HPDE6-E6E7 (cell line): ENCODE measurements around the gene VPS4A.
"Not testable (repeated sequence)": the region's sequence is repeated elsewhere in the genome, so short reads cannot be mapped to it uniquely, and the experiment has no call there.

Experiments
- DNase-seq: peaks from one replicate; pipeline ENCODE4 v3.0.0; 2011; ENCODE audit warnings: missing footprints; ENCODE audit errors: extremely low spot score

VPS4A gene

DNA sequence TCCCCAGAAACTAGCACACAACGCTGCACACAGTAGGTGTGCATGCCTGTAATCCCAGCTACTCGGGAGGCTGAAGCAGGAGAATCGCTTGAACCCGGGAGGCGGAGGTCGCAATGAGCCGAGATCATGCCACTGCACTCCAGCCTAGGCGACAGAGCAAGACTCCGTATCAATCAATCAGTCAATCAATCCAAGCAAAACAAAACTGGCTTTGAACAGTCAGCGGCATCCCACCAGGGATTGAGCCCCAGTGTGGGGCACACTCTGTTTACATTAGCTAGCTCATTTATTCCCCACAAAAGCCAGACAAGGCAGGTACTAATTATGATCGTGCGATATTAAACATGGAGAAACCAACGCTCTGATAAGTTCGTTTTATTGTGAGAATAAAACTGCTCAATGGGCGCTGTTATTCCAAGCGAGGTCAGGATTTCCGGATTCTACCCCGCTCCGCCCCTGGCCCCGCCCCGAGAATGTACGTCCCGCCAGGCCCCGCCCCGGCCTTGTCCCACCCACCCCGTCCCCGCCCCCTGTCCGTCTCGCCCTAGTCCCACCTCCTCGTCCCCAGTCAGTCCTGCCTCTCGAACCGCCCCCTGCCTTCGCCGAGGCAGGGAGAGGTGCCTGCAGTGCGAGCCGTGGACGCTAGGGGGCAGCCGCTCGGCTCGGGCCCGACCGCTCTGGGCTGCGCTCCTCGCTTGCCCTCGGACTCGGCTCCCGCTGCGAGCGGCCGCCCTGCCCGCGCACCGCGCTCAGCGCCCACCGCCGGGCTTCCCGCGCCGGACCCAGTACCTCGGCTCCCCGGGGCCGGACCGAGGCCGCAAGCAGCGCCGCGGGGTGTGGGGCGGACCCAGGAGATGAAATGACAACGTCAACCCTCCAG lies at the start of gene VPS4A:
Gene VPS4A, plus strand, starts transcription at position 698 of the 880 bp plus-strand sequence. Its CDS starts 162 bp downstream, at position 860.
- DNase-seq = peak; percentile 98

GRCh38 chr16:69266334-69267063 lies 44.7 kb upstream of the VPS4A start:
- DNase-seq = no peak

GRCh38 chr16:69267633-69268032 lies 43.5 kb upstream of the VPS4A start:
- DNase-seq = no peak

DNA sequence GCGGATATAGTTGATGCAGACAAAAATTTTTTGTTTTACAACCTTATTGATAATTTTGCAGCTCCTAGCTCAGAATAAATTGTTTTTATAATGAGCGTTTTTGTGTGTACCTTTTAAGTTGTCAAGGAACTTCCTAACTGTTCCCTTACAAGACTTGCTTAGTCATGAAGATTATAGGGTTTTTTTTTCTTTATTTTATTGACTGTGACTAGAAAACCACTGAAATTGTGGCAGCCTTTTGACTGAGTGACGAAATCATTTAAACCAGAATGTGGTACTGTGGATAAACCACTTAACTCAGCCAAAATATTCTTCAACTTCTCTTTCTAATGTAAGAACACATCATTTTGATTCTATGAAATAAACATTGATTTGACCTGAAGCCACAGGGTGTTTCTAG lies 40.8 kb upstream of the VPS4A start:
- DNase-seq = no peak

DNA sequence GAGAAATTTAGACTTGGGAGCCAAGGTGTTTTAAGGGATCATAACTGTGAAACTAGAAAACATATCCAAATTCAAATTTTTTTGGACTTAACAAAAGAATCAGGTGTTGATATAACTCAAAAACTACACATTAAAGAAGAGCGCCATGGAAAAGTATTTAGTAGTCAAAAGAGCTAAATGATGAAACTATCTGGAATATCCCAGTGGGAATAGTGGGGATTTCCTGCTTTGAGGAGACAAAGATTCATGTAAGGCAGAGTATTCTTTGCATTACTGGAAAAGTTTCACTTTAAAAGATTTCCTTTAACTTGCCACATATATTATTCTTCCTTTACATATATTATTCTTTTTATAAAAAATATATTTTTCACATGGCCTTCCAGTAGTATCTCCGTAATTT lies 40.3 kb upstream of the VPS4A start:
- no peak for DNase-seq

DNA sequence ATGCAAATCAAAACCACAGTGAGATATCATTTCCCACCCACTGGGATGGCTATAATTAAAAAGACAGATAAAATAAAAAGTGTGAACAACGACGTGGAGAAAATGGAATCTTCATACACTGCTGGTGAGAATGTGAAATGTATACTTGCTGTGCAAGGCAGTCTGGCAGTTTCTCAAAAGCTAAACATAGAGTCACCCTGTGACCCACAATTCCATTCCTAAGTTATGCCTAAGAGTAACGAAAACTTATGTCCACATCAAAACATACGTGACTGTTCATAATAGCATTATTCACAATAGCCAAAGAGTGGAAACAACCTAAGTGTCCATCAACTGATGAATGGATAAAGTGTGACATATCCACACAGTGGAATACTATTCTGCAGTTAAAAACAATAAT lies 38.1 kb upstream of the VPS4A start:
- DNase-seq = no peak

GRCh38 chr16:69274699-69275235 lies 36.4 kb upstream of the VPS4A start:
- no peak for DNase-seq

DNA sequence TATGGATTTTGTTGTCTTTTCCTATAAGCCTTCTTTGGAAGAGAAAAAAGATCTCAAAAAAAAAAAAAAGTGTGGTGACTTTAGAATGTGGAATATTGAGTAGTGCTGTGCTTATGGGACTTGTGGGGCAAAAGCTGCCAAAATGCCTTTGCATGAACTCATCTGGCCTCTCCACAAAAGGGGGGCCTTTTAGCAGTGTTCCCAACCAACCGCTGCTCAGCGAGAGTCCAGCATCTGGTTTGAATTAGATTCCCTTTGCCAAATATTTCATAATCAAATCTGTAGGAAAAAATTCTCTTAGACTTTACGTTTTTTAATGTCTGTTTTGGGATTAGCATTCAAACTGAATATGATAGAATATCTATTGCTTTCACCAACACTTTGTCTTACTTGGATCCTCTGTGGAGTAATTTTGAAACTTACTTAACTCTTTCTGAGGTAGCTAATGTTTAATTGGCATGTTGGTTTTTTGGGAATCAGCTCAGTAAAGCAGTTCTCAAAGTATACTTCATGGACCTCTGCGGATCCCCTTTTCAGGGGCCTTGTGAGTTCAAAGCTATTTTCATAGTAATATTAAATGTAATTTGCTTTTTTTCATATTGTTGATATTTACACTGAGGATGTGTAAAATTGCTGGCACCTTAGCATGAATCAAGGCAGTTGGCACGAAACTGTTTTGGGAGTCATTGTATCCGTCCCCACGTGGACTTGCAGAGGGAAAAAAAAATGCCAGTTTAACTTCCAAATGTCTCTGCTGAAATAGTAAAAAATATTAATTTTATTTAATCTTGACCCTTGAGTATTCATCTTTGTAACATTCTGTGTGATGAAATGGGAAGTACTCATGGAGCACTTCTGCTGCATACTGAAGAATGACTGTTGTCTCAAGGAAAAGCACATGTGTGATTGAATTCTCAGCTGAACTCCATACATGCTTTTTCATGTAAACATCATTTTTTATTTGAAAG lies 34.7 kb upstream of the VPS4A start:
- DNase-seq = no peak

- no peak for DNase-seq
Observed at GRCh38 chr16:69277413-69277812, 33.7 kb upstream of the VPS4A start.

GRCh38 chr16:69283851-69284250 lies 27.3 kb upstream of the VPS4A start:
- DNase-seq = no peak

DNA sequence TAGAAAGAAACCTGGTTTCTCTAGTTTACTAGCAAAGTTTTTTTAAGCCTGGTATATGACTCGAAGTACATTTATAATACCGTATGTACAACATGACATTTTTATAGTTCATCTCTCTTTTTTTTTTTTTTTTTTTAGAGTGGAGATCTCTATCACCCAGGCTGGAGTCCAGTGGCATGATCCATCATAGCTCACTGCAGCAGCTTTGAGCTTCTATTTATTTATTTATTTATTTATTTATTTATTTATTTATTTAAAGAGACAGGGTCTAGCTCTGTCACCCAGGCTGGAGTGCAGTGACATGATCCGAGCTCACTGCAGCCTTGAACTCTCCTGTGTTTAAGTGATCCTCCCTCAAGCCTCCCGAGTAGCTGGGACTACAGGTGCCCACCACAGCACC lies 25.9 kb upstream of the VPS4A start:
- DNase-seq = no peak

GRCh38 chr16:69286941-69287713 lies 24.0 kb upstream of the VPS4A start:
- no peak for DNase-seq

- DNase-seq = not testable (repeated sequence)
Observed at GRCh38 chr16:69291657-69292056, 19.5 kb upstream of the VPS4A start.

DNA sequence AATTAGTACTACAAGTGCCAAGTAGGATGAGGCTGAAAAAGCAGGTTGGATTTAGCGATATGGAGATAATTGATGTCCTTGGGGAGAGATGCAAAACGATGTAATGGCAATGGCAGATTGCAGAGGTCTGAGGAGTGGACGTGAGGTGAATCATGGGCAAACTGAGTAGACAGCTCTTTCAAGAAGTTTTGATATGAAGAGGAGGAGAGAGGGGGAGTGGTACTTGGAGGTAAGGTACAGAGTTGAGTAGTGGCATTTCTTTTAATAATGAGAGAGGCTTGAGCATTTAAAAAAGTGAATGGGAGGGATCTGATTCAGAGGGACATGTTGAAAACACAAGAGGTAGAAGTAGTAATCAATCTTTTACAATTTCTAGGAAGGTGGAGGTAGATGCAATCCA lies 17.7 kb upstream of the VPS4A start:
- no peak for DNase-seq

DNA sequence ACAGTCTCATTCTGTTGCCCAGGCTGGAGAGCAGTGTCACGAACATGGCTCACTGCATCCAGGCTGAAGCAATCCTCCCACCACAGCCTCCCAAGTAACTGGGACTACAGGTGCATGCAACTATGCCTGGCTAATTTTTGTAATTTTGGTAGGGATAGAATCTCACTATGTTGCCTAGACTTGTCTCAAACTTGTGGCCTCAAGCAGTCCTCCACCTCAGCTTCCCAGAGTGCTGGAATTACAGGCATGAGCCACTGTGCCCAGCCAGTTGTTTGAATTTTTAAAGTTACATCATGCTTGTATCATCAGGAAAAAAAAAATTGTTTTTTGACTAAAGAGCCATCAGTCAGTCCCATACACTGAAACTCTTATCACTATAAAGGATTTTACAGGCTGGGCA lies 17.1 kb upstream of the VPS4A start:
- DNase-seq = no peak

DNA sequence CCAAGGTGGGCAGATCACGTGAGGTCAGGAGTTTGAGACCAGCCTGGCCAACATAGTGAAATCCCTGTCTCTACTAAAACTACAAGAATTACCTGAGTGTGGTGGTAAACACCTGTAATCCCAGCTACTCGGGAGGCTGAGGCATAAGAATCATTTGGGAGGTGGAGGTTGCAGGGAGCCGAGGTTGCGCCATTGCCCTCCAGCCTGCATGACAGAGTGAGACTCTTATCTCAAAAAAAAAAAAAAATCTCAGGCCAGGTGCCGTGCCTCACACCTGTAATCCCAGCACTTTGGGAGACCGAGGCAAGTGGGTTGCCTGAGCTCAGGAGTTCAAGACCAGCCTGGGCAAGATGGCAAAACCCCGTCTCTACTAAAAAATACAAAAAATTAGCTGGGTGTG lies 14.4 kb upstream of the VPS4A start:
- not testable (repeated sequence) for DNase-seq

DNA sequence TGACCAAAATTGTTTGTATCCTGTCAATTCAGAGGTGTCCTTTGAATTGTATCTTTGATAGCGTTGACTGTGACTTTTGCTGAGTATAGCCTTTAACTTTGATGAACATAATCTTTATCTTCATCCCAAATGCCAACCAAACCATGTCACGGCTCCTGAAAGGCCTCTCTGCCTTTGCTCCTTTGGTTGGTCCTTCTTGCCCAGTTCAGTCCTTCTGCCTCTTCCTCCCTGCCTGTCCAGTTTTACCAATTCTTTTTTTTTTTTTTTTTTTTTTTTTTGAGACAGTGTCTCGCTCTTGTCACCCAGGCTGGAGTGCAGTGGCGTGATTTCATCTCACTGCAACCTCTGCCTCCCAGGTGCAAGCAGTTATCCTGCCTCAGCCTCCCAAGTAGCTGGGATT lies 12.9 kb upstream of the VPS4A start:
- DNase-seq = no peak

GRCh38 chr16:69301187-69301586 lies 10.0 kb upstream of the VPS4A start:
- DNase-seq = no peak

DNA sequence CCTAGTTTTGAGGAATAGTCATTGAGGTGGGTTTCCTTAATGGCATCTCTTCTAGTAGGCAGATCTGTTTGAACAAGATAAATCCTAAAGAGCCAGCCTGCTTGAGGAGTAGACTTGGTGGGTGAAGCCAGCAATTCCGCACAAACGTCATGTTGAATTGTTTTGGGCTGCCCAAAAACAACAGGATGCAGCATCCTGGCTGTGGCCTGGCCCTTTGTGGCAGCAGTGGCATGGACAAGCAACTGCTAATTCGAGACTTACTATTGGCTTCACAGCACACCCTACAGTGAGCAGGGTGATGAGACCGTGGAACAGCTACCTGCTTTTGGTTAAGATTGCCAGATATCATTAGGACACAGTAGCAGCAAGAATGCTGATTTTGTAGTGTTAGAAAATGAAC lies 9.3 kb upstream of the VPS4A start:
- DNase-seq = no peak

GRCh38 chr16:69302301-69302700 lies 8.8 kb upstream of the VPS4A start:
- no peak for DNase-seq

DNA sequence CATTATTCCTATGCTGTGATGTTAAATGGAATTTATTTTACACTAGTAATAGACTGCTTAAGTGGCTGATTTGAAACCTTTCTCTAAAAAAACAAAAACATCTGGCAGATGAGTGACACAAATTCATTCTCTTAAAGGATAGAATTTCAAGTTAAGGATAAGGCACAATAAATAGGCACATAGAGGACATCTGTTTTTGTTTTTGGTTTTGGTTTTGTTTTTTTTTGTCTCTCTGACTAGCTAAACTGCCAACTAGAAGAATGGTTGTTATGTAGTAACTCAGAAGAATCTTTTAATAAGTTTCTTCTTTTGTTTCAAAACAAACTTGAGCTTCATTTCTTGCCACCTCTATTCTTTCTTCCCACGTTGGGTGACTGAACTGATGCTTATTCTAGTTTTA lies 5.1 kb upstream of the VPS4A start:
- DNase-seq = no peak
